GM19193 (cell line): ENCODE measurements around the gene BOD1L1.

Experiments
- POLR2A ChIP-seq: IDR thresholded peaks from 4 replicates; pipeline ENCODE4 v1.6.1; 2011; ENCODE audit not compliant: insufficient read depth, insufficient read length; ENCODE audit errors: extremely low read depth

BOD1L1 gene

DNA sequence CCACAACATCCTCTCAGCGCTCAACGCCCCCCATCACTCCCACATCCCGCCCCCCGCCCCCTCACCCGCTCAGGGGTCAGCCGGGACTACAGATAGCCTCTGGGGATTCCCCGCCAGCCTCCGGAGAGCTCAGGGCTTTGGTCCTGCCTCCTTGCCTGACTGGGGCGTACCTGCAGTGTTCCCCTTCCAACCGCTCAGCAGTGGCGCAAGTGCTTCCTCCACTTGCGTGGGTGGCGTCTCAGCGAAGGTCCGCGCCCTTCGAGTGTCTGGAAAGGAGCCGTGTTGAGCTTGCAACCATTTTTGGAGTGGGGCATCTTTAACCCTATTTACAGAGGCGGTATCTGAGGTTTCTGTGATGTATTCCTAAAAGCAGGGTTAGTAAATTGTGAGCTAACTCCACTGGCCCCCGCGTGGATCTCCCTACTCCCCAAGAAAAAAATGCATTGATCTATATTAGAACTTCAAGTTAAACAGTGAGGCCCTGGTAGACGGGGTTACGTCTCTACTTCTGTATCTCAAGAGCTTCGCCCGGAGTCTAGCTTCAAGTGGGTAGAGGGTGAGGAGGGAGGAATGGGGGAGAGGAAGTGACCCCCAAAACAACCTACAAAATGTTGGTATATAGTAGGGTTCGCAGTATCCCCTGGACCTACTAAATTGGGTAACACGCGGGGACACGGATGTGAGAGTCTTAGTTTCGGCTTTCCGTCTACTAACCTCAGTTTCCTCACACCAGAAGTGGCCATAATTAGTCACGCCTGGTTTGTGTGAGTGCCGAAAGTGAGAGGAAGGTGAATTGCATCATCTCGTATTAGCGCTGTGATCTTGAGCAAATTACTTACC is 99.3 kb downstream of the BOD1L1 start:
- no peak for TF ChIP-seq POLR2A

- TF ChIP-seq POLR2A: no peak
Observed at GRCh38 chr4:13527192-13527980, 100.1 kb downstream of the BOD1L1 start.

GRCh38 chr4:13526658-13527057 is 100.9 kb downstream of the BOD1L1 start:
- TF ChIP-seq POLR2A: no peak

DNA sequence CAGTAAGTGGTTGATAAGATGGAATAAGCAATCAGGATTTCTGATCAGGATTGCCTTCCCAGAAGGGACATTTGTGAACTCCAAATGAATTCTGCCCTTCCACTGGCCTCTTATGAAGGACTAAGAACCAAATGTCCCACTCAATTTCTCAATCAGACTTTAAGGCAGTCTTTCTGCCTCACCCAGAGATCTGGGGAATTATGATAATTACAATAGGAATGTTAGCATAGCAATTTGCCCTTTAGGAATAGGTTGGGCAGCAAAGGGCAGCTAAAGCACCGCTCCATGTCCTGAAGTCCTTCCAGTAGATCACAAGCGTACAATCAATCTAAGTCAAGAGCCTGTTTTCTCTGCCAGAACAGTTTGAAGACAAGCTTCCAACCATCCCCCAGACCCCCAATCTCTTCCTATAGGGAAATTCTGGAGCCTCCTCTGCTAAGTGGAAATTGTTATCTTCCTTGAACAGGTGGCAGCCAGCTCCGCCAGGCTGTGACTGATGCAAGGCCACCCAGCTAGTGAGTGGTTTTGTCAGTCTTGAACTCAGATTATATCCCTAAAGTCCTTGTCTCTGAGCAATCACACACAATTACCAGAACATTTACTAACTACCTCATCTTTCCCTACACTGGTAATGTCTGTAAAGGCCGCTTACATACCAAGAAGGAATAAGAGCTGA is 101.8 kb downstream of the BOD1L1 start:
- TF ChIP-seq POLR2A: no peak

DNA sequence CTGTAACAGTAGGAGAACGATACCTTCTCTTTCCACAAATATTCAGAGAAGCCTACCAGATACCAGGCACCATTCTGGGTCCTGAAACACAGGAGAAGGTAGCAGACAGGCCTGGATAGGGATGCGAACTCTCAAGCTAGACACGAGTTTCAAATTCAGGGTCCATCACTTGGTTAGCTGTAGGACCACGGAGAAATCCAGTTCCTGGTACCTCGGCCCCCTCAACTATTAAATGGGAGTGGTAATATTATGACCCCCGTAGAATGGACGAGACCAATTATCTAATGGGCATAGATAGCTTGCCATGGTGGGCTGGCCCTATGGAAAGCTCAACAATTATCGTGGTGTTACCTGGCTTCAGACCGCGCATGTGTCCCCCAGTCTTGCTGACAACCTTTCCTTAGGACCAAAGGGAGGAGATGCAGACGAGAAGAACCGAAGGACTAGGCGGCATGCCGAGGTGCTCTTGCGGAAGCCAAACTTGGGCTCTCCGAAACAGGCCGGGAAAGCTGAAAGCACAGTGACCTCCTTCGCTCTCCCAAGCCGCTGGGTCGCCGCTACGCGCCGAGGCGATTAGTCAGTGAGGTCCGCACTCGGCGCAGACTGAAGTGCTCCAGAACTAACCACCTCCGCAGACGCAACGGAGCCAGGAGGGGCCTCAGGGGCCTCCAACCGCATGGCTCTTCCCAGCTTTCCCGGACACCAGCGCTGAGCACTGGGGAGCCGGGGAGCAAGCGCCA is 102.9 kb downstream of the BOD1L1 start:
- no peak for TF ChIP-seq POLR2A

- TF ChIP-seq POLR2A: no peak
Observed at GRCh38 chr4:13523591-13524503, 103.7 kb downstream of the BOD1L1 start.

DNA sequence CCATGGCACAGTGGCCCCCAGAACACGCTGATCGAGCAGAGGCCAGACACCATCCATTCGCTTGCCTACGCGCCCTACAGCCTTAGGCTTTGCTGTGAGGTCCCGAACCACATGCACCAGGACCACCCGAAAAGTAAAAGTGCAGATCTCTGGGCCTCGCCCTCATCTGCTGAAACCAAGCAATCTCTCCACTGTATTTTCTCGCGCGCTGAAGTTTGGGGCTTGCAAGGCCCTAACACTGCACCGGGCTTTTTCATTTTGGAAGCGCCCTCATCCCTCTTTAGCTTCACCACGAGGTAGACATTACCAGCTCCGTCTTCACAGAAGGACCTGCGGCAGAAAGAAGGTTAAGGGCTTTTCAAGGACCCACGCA is 104.4 kb downstream of the BOD1L1 start:
- no peak for TF ChIP-seq POLR2A

DNA sequence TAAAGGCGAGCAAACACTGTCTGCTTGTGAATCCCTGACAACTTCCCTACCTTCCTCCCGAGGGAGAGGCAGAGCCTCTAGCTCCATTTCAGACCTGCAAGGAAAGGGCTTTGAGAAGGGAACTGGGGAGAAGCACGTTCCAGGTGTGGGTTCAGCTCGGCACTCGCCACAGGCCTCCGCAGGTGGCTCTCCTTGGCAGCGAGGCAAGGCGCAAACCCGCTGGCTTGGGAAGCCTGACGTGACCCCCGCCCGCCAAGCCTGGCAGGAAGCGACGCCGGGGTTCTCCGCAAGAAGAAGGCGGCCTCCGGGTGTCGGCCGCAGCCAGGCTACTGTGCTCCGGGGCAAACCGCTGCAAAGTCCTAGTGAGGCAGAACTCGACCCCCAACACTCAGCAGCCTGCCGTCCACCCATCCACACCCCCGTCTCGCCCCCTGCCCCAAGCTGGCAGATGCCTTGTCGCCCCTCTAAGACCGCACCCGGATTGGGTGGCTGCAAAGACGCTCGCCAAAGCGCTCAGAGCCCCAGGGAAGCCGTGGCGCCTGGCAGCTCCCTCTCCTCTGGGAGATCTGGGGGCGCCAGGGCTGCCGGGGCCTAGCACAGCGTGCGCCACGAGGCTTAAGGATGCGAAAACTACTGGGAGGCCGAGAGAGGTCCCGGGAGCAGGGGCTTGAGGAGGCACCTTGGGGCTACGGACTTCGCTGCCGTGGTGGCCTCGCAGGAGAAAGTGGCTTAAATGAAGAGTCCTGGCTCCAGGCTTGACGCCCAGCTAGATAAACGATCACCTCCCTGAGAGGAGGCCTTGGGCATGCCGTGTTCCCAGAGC is 105.0 kb downstream of the BOD1L1 start:
- TF ChIP-seq POLR2A: no peak

DNA sequence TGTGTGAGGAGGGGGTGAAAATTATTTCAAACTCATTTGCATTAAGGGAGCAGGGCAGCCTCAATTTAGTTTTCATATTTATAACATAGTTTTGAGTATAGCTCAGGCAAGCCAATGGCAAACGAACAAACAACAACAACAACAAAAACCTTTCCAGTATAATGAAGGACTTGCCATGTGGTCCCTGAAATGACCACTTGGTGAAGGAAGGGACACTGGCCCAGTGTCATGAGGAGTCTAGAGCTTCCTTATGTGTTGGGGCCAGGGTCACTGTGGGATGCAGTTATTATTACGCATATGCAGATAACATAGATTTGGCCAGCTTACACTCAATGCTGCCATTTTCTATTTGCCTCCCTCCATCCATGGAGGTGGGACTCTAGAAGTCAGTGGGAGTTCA is 106.5 kb downstream of the BOD1L1 start:
- no peak for TF ChIP-seq POLR2A
